Esophagus squamous epithelium (tissue), 5 donors: ENCODE results near the gene OR10G3. TPM values are rescaled to one million over a fixed set of nuclear protein-coding genes. Genes with fewer than 3 reads are reported as not detected.

Experiments used
- DNase-seq: peaks from one replicate; lab custom pipeline; 2025; lab: John Stamatoyannopoulos, UW
- H3K27ac ChIP-seq, 4 donors: fragments of 200-600 bp; sonication (generic); one replicate each; pipeline ENCODE4 v1.5.1; 2016 to 2019; ENCODE audit warnings: mild to moderate bottlenecking in 1 of 4
- H3K27me3 ChIP-seq, 4 donors: fragments of 200-600 bp; sonication (generic); 1 replicate in 3 of 4; 2 replicates in 1 of 4; pipeline versions ENCODE4 v1.5.1 to v1.6.0; 2017 to 2021; ENCODE audit warnings: antibody characterized with exemption in 1 of 4
- H3K36me3 ChIP-seq, 3 donors: fragments of 200-600 bp; sonication (generic); one replicate each; pipeline ENCODE4 v1.5.1; 2016 to 2019
- H3K4me1 ChIP-seq, 3 donors: fragments of 200-600 bp; sonication (generic); one replicate each; pipeline ENCODE4 v1.5.1; 2017 to 2019
- H3K4me3 ChIP-seq, 4 donors: fragments of 200-600 bp; sonication (generic); 1 replicate in 3 of 4; 2 replicates in 1 of 4; pipeline ENCODE4 v1.5.1; 2016 to 2019; ENCODE audit warnings: mild to moderate bottlenecking in 2 of 4, moderate library complexity in 1 of 4
- H3K9me3 ChIP-seq, 3 donors: fragments of 200-600 bp; sonication (generic); one replicate each; pipeline ENCODE4 v1.5.1; 2016 to 2019
- POLR2A ChIP-seq, 4 donors: fragments of 450-650 bp; IDR thresholded peaks; one replicate each; pipeline ENCODE4 v1.6.1; 2017; ENCODE audit warnings: antibody characterized with exemption in 4 of 4, mild to moderate bottlenecking in 4 of 4, moderate library complexity in 3 of 4
- WGBS, 2 donors: methylation state at CpG; one replicate each; pipeline ENCODE4 v1.1.5; 2018; 5-methylcytosine and 5-hydroxymethylcytosine counted together
- intact Hi-C: fragments of 100-400 bp; cut with DNase I; formaldehyde crosslinking; loops from one replicate; pipeline ENCODE4 v1.15.0; 2022
- total RNA-seq, 4 donors: library from RNA; depleted of rRNA; stranded (reverse); fragments of >200 nt; gene quantifications; one replicate each; pipeline ENCODE4 v1.1.0, GENCODE V29; 2016
- TF ChIP-seq, protein P1 (sequence below), 6 experiments: fragments of 450-650 bp in 4 of 6; fragments of 200-600 bp in 2 of 6; sonication (generic) in 2 of 6; IDR thresholded peaks; one replicate each; pipeline ENCODE4 v1.5.1; 2016 to 2019; ENCODE audit warnings: antibody characterized with exemption in 6 of 6, mild to moderate bottlenecking in 4 of 6, moderate library complexity in 4 of 6
- donor health status: DM: yes; HTN: yes; CAD: no.

The OR10G3 gene
- total RNA-seq, 4 donors from 2014 or later: not detected

DNA sequence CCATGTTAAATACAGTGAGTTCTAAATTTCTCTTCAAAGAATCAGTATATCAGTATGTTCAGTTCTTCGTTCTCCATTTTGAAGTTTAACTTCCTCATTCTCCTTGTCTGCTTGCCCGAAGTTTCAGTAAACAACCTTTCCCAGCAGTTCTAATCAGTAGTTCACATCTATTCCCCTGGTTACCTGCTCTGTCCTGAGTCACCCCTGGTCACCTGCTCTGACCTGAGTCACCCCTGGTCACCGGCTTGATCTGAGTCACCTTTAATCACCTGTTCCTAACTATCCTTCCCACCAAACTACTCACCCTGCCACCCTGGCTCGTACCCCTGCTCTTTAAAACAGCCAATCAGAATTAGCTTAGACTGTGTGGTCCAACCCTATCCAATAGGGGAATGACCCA is 9.4 kb upstream of the OR10G3 start:
- H3K27ac ChIP-seq: no peak overlapping the region
- 58 to 81% methylated on average over 3 to 4 of the region's 4 CpGs for WGBS, 2 donors
- no peaks in the 10 kb centered on the region for H3K36me3 ChIP-seq
- no peaks in the 10 kb centered on the region for H3K4me1 ChIP-seq
- no peak overlapping the region for H3K4me3 ChIP-seq
- peaks cover 0 to 9% (median 0%) of the 10 kb centered on the region in 4 donors for H3K27me3 ChIP-seq
- DNase-seq: no peak
- no peak for TF ChIP-seq POLR2A (IDR thresholded peaks at IDR 0.05)
- TF ChIP-seq, protein P1, sequence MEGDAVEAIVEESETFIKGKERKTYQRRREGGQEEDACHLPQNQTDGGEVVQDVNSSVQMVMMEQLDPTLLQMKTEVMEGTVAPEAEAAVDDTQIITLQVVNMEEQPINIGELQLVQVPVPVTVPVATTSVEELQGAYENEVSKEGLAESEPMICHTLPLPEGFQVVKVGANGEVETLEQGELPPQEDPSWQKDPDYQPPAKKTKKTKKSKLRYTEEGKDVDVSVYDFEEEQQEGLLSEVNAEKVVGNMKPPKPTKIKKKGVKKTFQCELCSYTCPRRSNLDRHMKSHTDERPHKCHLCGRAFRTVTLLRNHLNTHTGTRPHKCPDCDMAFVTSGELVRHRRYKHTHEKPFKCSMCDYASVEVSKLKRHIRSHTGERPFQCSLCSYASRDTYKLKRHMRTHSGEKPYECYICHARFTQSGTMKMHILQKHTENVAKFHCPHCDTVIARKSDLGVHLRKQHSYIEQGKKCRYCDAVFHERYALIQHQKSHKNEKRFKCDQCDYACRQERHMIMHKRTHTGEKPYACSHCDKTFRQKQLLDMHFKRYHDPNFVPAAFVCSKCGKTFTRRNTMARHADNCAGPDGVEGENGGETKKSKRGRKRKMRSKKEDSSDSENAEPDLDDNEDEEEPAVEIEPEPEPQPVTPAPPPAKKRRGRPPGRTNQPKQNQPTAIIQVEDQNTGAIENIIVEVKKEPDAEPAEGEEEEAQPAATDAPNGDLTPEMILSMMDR (IDR thresholded peaks at IDR 0.05): no peak
- intact Hi-C loops: no loop called here
- peaks cover 0 to 19% (median 13%) of the 10 kb centered on the region in 3 donors for H3K9me3 ChIP-seq

DNA sequence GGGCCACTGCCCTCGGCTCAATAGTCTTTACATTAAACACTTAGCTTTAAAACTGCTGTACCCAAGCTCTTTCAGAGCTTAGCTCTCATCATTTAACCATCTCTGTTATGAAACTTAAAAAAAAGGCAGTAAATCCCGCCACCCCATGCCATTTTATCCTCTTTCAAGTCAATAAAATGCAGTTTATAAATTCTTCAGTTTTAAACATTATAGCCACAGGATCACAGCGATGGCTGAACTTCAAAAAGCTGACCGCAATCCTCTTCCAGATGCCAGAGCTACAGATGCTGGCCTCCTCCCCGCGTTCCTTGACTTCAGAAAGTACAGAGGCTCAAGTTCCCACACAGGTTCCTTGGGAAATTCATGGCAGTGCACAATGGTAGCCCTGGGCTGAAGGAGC is 4.2 kb downstream of the OR10G3 start:
- peaks cover 0 to 7% (median 5%) of the 10 kb centered on the region in 3 donors for H3K9me3 ChIP-seq
- no peaks in the 10 kb centered on the region for H3K27me3 ChIP-seq
- H3K4me3 ChIP-seq: no peak overlapping the region
- intact Hi-C loops: no loop called here
- no peak for DNase-seq
- no peaks in the 10 kb centered on the region for H3K4me1 ChIP-seq
- TF ChIP-seq, protein P1 (IDR thresholded peaks at IDR 0.05): no peak
- TF ChIP-seq POLR2A (IDR thresholded peaks at IDR 0.05): no peak
- H3K36me3 ChIP-seq: no peaks in the 10 kb centered on the region
- 59 to 72% methylated on average over 6 of the region's 6 CpGs for WGBS, 2 donors
- no peak overlapping the region for H3K27ac ChIP-seq

DNA sequence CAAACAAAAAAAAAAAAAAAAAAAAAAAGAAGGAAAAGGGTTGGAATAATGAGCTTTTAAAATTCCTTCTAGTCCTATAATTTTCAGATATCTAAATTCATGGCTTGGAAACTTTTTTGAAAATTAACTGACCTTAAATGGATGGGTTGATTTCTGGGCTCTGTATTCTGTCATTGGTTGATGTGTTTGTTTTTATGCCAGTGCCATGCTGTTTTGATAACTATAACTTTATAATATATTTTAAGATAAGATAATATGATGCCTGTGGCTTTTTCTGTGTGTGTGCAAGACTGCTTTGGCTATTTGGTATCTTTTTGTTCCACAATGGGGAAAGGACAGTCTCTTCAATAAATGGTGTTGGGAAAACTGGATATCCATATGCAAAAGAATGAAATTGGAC is 7.3 kb downstream of the OR10G3 start:
- Histone ChIP-seq H3K9me3 (peaks cover 0 to 7% (median 5%) of the 10 kb centered on the region in 3 donors), H3K27me3 (peaks cover 0 to 16% (median 0%) of the 10 kb centered on the region in 4 donors), H3K27ac (no peak overlapping the region), H3K36me3 (no peaks in the 10 kb centered on the region), H3K4me3 (no peak overlapping the region), H3K4me1 (no peaks in the 10 kb centered on the region)
- TF ChIP-seq, protein P1 (IDR thresholded peaks at IDR 0.05): no peak
- TF ChIP-seq POLR2A (IDR thresholded peaks at IDR 0.05): no peak
- intact Hi-C loops: no loop called here
- no peak for DNase-seq

DNA sequence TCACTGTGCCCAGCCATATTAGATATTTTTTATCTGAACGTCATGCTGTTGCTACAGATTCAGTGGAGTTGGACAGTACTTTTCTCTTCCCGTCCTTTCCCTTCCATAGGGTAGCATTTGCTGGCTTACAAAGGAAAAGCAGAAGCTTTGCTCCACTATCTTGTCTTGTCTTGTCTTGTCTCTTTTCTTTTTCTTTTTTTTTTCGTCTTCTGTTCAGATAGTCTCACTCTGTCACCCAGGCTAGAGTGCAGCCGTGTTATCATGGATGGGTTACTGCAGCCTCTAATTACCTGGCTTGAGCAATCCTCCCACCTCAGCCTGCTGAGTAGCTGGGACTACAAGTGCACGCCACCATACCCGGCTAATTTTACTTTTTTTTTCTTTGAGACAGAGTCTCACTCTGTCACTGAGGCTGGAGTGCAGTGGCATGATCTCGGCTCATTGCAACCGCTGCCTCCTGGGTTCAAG is 21.1 kb downstream of the OR10G3 start:
- intact Hi-C loops: loop anchor here (10.0 kb wide), 1 partner anchor 64 kb away; no protein-coding TSS in a partner anchor
- TF ChIP-seq POLR2A (IDR thresholded peaks at IDR 0.05): no peak
- H3K4me3 ChIP-seq: no peak overlapping the region
- WGBS, 2 donors: 68 to 73% methylated on average over 8 of the region's 8 CpGs
- no peaks in the 10 kb centered on the region for H3K36me3 ChIP-seq
- no peak for DNase-seq
- peaks cover 0 to 18% (median 3%) of the 10 kb centered on the region in 3 donors for H3K4me1 ChIP-seq
- no peaks in the 10 kb centered on the region for H3K9me3 ChIP-seq
- no peaks in the 10 kb centered on the region for H3K27me3 ChIP-seq
- no peak overlapping the region for H3K27ac ChIP-seq

DNA sequence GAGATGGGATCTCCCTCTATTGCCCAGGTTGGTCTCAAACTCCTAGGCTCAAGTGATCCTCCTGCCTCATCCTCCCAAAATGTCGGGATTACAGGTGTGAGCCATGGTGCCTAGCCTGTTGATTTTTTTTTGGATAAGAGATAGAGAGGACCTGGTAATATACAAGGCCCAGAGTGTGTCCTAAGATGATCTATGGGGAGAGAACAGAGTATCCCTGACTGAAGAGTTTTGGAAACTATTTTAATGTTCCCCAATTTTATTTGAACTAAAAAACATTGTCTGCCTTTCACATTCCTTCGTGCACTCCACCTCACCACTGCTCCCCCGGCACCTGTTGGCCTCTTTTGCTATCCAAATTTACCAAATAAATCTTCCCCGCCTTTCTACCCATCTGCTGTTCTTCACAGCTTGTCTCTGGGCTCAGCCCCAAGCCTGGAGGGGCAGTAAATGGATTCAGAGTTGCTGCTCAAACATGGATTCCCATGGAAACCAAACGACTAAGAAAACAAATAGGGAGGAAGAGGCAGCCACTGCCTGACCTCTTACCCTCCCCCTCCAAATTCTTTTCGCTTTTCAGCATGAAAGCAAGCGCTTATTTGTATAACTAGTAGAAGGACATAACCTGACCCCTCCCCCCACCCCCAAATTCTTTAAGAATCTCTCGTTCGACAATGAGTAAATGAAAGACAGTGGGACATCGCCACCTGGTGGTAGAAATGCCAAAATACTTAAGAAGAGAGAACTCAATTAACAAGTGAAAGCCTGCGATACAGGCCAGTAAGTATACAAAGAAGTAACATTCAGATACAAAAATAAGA is 22.6 kb downstream of the OR10G3 start:
- H3K9me3 ChIP-seq: no peaks in the 10 kb centered on the region
- H3K27me3 ChIP-seq: no peaks in the 10 kb centered on the region
- DNase-seq: peak; percentile 20
- H3K4me1 ChIP-seq: peaks cover 0 to 18% (median 3%) of the 10 kb centered on the region in 3 donors
- no peaks in the 10 kb centered on the region for H3K36me3 ChIP-seq
- H3K27ac ChIP-seq: peak overlapping the region; percentile 2 to 71 (median 68)
- peak overlapping the region; percentile 12 to 58 (median 39) for H3K4me3 ChIP-seq
- TF ChIP-seq, protein P1 (IDR thresholded peaks at IDR 0.05): peak; percentile 49 to 74 (median 64)
- TF ChIP-seq POLR2A (IDR thresholded peaks at IDR 0.05): no peak
- WGBS, 2 donors: 7 to 8% methylated on average over 11 of the region's 11 CpGs
- intact Hi-C loops: loop anchor here (10.0 kb wide), 1 partner anchor 62 kb away; no protein-coding TSS in a partner anchor
